Smooth muscle cell (in vitro differentiated cells): Measurements from ENCODE around the gene RASGRP2. TPM values are rescaled to one million over a fixed set of nuclear protein-coding genes. Genes with fewer than 3 reads are reported as not detected.

Source experiments
- DNase-seq: peaks from one replicate; lab custom pipeline; 2025; ENCODE audit not compliant: unreplicated experiment; lab: John Stamatoyannopoulos, UW
- H2AFZ ChIP-seq: fragments of 200-600 bp; sonication (generic); 2 replicates; pipeline ENCODE4 v1.6.0; 2016; ENCODE audit warnings: antibody characterized with exemption, low read depth, mild to moderate bottlenecking
- H3F3A ChIP-seq: fragments of 200-600 bp; sonication (generic); 2 replicates; pipeline ENCODE4 v1.6.0; 2017; ENCODE audit warnings: antibody characterized with exemption, low read depth
- H3K27ac ChIP-seq: fragments of 200-600 bp; sonication (generic); 2 replicates; pipeline ENCODE4 v1.5.1; 2016; ENCODE audit warnings: low read depth, mild to moderate bottlenecking
- H3K27me3 ChIP-seq: fragments of 200-600 bp; sonication (generic); 2 replicates; pipeline ENCODE4 v1.6.1; 2016; ENCODE audit warnings: low read depth, mild to moderate bottlenecking
- H3K36me3 ChIP-seq: fragments of 200-600 bp; sonication (generic); 2 replicates; pipeline ENCODE4 v1.5.1; 2016; ENCODE audit warnings: low read depth
- H3K4me1 ChIP-seq: fragments of 200-600 bp; sonication (generic); 2 replicates; pipeline ENCODE4 v1.5.1; 2016; ENCODE audit warnings: low read depth
- H3K4me2 ChIP-seq: fragments of 200-600 bp; sonication (generic); 2 replicates; pipeline ENCODE4 v1.6.0; 2016; ENCODE audit warnings: mild to moderate bottlenecking
- H3K4me3 ChIP-seq: fragments of 200-600 bp; sonication (generic); 2 replicates; pipeline ENCODE4 v1.5.1; 2016; ENCODE audit warnings: mild to moderate bottlenecking
- H3K79me2 ChIP-seq: fragments of 200-600 bp; sonication (generic); 2 replicates; pipeline ENCODE4 v1.6.0; 2016; ENCODE audit warnings: low read depth, mild to moderate bottlenecking
- H3K9ac ChIP-seq: fragments of 200-600 bp; sonication (generic); 2 replicates; pipeline ENCODE4 v1.6.0; 2016; ENCODE audit warnings: low read depth
- H3K9me3 ChIP-seq: fragments of 200-600 bp; sonication (generic); replicated peaks from 2 replicates; pipeline ENCODE4 v1.5.1; 2016; ENCODE audit warnings: low read depth
- H4K20me1 ChIP-seq: fragments of 200-600 bp; sonication (generic); 2 replicates; pipeline ENCODE4 v1.6.0; 2016; ENCODE audit warnings: low read depth
- CTCF ChIP-seq: fragments of 200-600 bp; sonication (generic); IDR thresholded peaks from 2 replicates; pipeline ENCODE4 v1.5.1; 2017; ENCODE audit warnings: borderline replicate concordance, mild to moderate bottlenecking, antibody characterized with exemption; ENCODE audit not compliant: insufficient read depth, poor library complexity, severe bottlenecking
- WGBS: methylation state at CpG from one replicate; pipeline ENCODE4 v1.1.7; 2016; ENCODE audit warnings: low lambda C conversion rate; 5-methylcytosine and 5-hydroxymethylcytosine counted together
- polyA plus RNA-seq: library from polyadenylated mRNA; unstranded; fragments of >200 nt; fragmentation: Nextera tagmentation; extraction: Ambion mirVana; gene quantifications from 2 replicates; pipeline ENCODE4 v1.2.1, GENCODE V29; 2016
- total RNA-seq: library from RNA; depleted of rRNA; stranded (reverse); fragments of >200 nt; gene quantifications from 2 replicates; pipeline ENCODE4 v1.2.3, GENCODE V29; 2014

The RASGRP2 gene
- total and polyA plus RNA-seq, 2 experiments from 2014 or later = 0.78 to 2.9 TPM

- TF ChIP-seq CTCF = no peak
- no peak for DNase-seq
- H3K79me2 ChIP-seq = peaks cover 50% of the 10 kb centered on the region
- no peak overlapping the region for H3K27ac ChIP-seq
- no peak overlapping the region for H3K4me3 ChIP-seq
- peaks cover 26% of the 10 kb centered on the region for H3K36me3 ChIP-seq
- H3K4me1 ChIP-seq = peaks cover 6% of the 10 kb centered on the region
- H3F3A ChIP-seq = peaks cover 69% of the 10 kb centered on the region
- peaks cover 100% of the 10 kb centered on the region for H4K20me1 ChIP-seq
- no peaks in the 10 kb centered on the region for H3K9me3 ChIP-seq
- H3K4me2 ChIP-seq = no peak overlapping the region
- WGBS = 99% methylated on average over 6 of the region's 6 CpGs
- H2AFZ ChIP-seq = no peak overlapping the region
- H3K9ac ChIP-seq = no peak overlapping the region
- H3K27me3 ChIP-seq = no peaks in the 10 kb centered on the region
Observed at GRCh38 chr11:64769283-64769682, 25.3 kb upstream of the RASGRP2 start.

GRCh38 chr11:64768300-64768694 lies 24.4 kb upstream of the RASGRP2 start:
- no peak for DNase-seq
- H3K79me2 ChIP-seq = peaks cover 41% of the 10 kb centered on the region
- peaks cover 100% of the 10 kb centered on the region for H4K20me1 ChIP-seq
- no peak overlapping the region for H3K9ac ChIP-seq
- 96% methylated on average over 6 of the region's 6 CpGs for WGBS
- no peak overlapping the region for H2AFZ ChIP-seq
- H3K9me3 ChIP-seq = no peaks in the 10 kb centered on the region
- H3K4me2 ChIP-seq = no peak overlapping the region
- H3K36me3 ChIP-seq = peaks cover 26% of the 10 kb centered on the region
- H3F3A ChIP-seq = peaks cover 74% of the 10 kb centered on the region
- no peak overlapping the region for H3K4me3 ChIP-seq
- peaks cover 15% of the 10 kb centered on the region for H3K4me1 ChIP-seq
- H3K27me3 ChIP-seq = no peaks in the 10 kb centered on the region
- no peak for TF ChIP-seq CTCF
- H3K27ac ChIP-seq = no peak overlapping the region

- Histone ChIP-seq H3K9ac (no peak overlapping the region), H3K27ac (no peak overlapping the region), H3K79me2 (peaks cover 34% of the 10 kb centered on the region), H3K36me3 (peaks cover 26% of the 10 kb centered on the region), H3K4me1 (peaks cover 16% of the 10 kb centered on the region), H3K27me3 (no peaks in the 10 kb centered on the region), H3K4me3 (no peak overlapping the region), H3K4me2 (no peak overlapping the region), H2AFZ (no peak overlapping the region), H4K20me1 (peaks cover 100% of the 10 kb centered on the region), H3K9me3 (no peaks in the 10 kb centered on the region), H3F3A (peaks cover 80% of the 10 kb centered on the region)
- WGBS = 70% methylated on average over 19 of the region's 19 CpGs
- peak; percentile 74 for TF ChIP-seq CTCF
- DNase-seq = no peak
Observed at GRCh38 chr11:64767344-64768299, 23.7 kb upstream of the RASGRP2 start.
